Activated CD8-positive, alpha-beta memory T cell treated with anti-CD3 and anti-CD28 coated beads, Interleukin-2, amount 50 U/mL, for 1 hour (primary cell): ENCODE results near the gene RET.

Source experiments
- DNase-seq: peaks from one replicate; pipeline ENCODE4 v3.0.0-alpha.2; 2020; ENCODE audit errors: extremely low read depth

The RET gene

DNA sequence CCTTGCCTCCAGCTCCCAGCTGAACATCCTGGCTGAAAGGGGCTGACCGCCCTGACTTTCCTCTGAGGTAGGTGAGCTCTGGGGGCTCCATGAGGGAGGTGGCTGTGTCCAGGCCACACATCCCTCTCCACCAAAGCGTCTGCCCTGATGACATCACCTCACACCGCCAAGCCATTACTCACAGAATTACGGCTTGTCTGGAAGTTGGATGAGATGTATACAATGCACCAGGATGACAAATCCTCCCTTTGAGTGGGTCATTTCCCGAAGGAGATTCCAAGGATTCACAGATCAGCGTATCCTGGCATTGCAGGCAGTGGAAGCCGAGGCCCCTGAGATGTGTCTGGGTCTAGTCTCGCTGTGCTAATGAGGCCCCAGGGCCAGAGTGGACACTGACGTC, 15.1 kb upstream of the RET start:
- DNase-seq: no peak

GRCh38 chr10:43062402-43063160, 14.3 kb upstream of the RET start:
- no peak for DNase-seq

DNA sequence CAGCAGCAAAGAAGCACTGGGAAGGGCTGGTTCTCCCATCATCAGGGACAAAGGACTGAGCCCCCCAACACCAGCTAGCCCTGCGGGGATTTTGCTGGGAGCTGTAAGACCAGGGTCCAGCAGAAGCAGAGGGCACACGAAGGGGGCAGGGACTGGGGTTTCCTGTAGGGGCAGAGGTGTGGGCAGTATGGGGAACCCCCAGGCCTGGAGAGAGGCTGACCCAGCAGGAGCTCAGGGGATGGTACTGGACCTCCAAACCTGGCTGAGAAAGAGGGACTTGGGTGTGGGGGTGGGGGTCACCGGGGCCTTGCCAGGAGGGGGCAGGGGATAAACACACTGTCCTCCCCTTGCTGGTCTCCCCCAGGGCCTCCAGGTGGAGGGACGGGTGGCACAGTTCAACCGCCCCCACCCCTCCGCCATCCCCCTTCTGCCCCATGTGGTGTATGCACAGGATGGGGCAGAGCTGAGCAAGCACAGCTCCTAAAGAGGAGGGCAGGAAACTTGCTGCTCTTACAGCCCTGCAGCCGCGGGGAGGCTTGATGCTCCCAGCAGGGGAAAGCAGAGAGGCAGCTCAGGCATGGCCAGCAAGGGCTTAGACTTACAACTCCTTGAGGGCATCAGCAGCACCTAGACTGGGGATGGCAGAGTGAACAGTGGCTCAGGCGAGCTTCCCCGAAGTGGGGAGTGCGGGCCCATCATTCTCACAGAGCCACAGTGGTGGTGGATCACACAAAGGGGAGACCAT, 12.4 kb upstream of the RET start:
- DNase-seq: no peak

- DNase-seq: no peak
Observed at GRCh38 chr10:43065234-43065633, 11.6 kb upstream of the RET start.

- no peak for DNase-seq
Observed at GRCh38 chr10:43065761-43066160, 11.1 kb upstream of the RET start.

- no peak for DNase-seq
Observed at GRCh38 chr10:43066481-43066880, 10.4 kb upstream of the RET start.

- DNase-seq: no peak
Observed at GRCh38 chr10:43067391-43068135, 9.3 kb upstream of the RET start.

DNA sequence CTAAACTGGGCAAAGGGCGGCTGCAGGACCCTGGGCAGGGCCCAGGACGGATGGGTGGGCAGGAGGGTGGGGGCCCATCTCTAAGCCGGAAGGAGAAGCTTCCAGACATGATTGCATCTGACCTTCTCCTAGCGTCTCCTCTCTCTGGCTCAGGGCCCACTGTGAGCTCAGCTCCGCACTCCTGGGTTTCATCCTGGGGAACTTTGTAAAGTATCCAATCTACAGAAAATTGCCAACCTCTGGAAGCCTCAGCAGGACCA, 8.8 kb upstream of the RET start:
- DNase-seq: no peak

DNA sequence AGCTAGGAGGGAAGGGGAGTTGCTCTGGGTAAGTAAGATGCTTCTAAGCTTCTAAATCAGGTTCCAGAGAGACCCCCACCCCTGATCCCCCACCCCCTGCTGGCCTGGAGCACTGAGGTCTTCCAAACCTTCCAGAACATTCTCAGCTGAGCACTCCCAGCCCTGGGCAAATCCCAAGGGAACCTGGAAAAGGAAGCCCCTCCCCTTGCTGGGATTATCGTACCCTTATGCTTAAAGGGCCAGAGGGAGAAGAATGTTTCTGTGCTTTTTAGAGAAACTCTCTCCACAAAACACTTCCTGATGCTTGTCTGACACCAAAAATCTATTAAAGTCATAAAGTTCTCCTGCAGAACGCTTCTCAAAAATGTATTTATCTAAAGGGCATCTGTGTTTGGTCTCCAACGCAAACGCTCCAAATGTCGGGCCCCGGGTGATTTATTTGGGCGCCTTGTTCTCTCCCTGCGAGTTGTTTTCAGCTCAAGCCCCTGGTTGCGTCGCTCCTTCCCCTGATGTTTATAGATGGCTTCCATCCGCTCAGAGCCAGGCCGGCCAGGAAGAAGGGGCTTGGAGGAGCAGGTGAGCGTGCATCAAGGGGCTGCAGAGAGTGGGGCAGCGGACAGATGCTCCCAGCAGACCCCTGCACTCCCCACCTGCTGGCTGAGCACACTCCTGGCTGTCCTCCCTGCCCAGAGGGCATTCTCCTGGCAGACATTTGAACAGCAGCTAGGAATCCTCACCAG, 8.2 kb upstream of the RET start:
- no peak for DNase-seq

GRCh38 chr10:43069211-43069515, 7.7 kb upstream of the RET start:
- DNase-seq: no peak

DNA sequence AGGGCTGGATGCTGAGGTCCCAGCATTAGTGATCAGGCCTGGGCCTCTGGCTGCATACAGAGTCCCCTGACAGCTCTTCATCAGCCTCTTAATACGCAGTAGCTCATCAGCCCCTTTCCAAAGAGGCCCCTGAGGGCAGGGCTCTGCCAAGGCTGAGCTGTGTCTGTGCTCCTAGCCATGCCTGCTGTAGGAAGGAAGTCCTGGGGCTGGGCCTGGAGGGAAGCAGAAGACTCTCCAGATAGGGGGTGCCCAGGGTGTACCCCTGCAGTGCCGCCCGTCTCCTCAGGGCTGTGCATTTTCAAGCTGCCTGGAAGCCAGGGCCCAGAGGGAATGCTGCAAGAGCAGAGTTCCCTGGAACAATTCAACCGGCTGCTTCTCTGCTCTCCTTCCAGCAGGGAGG, 7.3 kb upstream of the RET start:
- no peak for DNase-seq

DNA sequence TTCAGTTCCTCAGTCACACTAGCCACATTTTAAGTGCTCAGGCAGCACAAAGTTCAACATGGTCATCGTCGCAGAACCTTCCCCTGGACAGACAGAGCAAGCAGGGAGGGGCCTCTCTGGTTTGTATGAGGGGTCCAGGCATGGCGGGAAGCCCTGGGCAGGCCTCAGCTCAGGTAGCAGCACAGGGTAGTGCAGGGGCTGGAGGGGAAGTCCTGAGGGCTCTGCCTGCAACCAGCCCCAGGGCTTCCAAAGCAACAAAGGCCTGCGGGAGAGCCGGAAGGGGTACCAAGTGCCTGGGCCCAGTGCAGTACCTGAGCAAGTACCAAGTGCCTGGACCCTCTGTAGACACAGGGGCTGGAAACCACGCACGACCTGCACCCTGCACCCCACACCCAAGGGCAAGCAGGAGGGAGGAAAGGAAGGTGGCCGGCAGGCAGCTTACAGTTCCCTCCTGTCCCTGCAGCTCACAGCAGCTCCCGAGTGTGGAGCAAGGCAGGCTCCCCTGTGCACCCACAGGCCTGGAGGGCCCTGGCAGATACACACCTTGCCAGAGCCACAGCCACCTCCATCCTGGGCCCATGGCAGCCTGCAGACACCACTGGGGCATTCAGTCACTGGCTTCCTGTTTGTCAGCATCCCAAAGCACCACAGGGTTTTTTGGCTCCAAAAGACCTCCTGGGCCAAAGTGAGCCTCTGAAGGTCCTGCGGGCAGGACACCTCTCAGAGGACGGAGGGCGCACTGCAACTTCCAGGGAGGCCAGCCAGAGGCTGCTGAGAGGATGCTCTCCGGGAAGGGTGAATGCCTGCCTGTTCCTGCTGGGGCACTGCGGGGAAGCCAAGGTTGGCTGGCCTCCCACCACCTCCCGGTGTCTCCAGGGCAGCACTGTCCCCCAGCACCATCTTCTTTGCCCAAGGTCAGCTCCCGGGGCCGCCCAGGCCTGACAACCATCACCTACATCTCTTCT, 6.5 kb upstream of the RET start:
- no peak for DNase-seq

DNA sequence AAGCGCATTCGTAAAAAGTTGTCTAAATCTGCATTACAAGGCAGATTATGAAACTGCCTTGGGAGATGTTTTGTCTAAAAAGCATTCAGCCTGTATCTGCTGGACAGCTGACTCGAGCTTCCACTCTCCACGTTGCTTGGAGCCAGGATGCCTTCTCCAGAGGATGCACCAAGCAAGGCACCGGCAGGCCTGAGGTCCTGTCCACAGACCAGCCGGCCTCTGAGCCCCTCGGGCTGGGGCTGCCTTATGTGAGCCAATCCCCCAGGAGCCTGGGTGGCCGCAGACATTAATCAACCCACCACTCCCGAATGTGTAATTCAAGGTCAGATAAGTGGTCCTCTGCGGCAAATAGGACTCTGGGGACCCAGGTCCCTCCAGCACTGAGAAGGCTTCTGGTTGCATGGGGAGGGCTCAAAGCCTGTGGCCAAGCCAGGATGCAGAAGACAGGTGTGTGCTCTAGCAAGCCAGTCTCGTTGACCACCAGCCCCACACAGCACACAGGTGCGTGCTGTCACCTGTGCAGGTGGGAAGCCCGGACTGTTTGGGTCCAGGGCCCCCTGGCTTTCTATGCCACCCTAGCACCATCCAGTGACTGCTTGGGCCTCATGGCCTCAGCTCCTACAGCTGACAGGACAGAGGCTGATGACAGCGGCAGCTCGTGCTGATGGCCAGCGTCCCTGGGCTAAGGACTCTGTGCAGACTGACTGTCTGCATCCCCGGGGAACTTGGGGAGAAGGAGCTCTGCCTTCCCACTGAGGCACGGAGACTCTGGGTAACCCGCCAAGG, 4.8 kb upstream of the RET start:
- DNase-seq: no peak

- no peak for DNase-seq
Observed at GRCh38 chr10:43073191-43073590, 3.7 kb upstream of the RET start.

- no peak for DNase-seq
Observed at GRCh38 chr10:43073721-43074120, 3.1 kb upstream of the RET start.

DNA sequence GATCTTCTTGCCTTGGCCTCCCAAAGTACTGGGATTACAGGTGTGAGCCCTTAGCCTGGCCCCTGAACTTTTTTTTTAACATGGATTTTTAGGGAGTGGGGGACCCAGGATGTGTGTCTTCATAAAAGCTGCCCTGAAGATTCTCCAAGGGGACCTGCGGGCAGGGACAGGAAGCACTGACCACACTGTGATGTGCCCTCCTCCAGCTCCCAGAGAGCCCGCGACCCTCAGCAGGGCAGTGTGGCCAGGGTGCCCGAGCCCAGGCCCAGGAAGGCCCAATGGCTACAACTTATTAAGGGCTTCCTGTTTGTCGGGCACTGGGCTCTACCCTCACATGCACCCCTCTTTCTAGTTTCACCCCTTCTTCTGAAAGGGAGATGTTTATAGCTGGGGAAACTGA, 2.5 kb upstream of the RET start:
- no peak for DNase-seq

DNA sequence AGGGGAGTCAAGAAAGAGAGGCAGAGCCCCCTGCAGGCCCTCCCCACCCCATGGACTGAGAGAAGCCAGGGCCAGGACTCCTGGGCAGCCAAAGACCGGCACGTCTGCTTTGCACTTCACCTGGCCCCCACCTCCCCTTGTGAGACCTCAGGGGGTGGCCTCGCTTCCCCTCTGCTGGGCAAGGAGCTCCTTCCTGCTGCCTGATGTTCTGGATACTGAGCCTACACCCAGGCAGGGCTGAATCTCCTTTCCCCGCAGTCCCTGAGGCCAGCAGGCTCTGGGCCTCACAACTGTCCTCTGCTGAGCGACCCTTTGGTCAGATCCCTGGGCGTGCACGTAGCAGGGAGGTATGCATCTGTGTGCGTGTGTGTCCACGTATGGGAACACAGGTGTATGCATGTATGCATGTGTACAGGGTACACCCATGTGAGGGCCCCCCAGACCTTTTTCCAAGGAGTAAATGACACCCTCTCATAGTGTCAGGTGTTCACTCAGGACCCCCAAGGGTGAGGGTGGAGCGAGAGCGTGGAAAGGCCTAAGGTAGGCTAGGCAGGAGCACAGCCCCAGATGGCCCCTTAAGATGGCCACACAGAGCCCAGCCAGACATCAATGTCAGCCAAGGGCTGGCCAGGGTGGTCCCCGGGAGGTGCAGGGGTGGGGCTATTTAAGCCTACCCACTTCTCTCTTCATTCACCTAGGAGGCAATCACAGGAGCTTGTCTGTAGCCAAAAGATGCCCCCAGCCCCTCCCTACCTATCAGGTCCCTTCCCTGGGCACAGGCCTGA, 1.9 kb upstream of the RET start:
- no peak for DNase-seq

GRCh38 chr10:43075612-43076003, 1.3 kb upstream of the RET start:
- DNase-seq: no peak

GRCh38 chr10:43076311-43076875, 476 bp upstream of the RET start:
- no peak for DNase-seq
